Erythroblast (primary cell): ENCODE results near the gene CHMP6.

Experiments used
- GATA1 ChIP-seq: IDR thresholded peaks from 2 replicates; pipeline ENCODE4 v1.6.1; 2011; ENCODE audit warnings: low read depth, mild to moderate bottlenecking, control low read depth, low read length, moderate library complexity
- POLR2A ChIP-seq: IDR thresholded peaks from 2 replicates; pipeline ENCODE4 v1.6.1; 2011; ENCODE audit warnings: mild to moderate bottlenecking, low read length

- TF ChIP-seq POLR2A (no peak), GATA1 (no peak)
Observed at GRCh38 chr17:81031566-81032550, 40.2 kb downstream of the CHMP6 start.
